HCT116 (cell line): ENCODE measurements around the gene LOXL1. TPM values are rescaled to one million over a fixed set of nuclear protein-coding genes. Genes with fewer than 3 reads are reported as not detected.

Source experiments
- ATAC-seq: fragments of 200-7000 bp; cut with Tn5 transposase; 2 replicates; pipeline ENCODE4 v1.9.1; 2020; ENCODE audit warnings: mild to moderate bottlenecking, moderate library complexity
- BruUV-seq: library from RNA; stranded (reverse); fragments of 400-500 nt; replicated peaks from 2 replicates; lab custom pipeline; 2021; lab: Mats Ljungman, UMichigan
- CTCF ChIA-PET: fragments of 300-600 bp; sonication (Branson Sonifier 250); formaldehyde crosslinking; loops from one replicate; lab custom pipeline; 2021; ENCODE audit warnings: antibody characterized with exemption; lab: Charles Lee
- POLR2A ChIA-PET: fragments of 300-600, 350-600 bp; sonication (Branson Sonifier 250); formaldehyde crosslinking; loops from one replicate; lab custom pipeline; 2021; ENCODE audit warnings: antibody characterized with exemption; lab: Charles Lee
- RAD21 ChIA-PET, 2 experiments: fragments of 300-600 bp; sonication (Branson Sonifier 250); formaldehyde crosslinking; loops; one replicate each; lab custom pipeline; 2023; ENCODE audit warnings: low total read pairs in 2 of 2; ENCODE audit not compliant: uncharacterized antibody in 2 of 2, unreplicated experiment in 2 of 2, low non-redundant PET in 1 of 2; lab: Charles Lee
- DNase-seq: peaks from one replicate; pipeline ENCODE4 v3.0.0-alpha.2; 2010; ENCODE audit warnings: low read depth, low spot score
- H2AFZ ChIP-seq: fragments of 200-600 bp; shearing (Covaris generic), sonication (generic); 2 replicates; pipeline ENCODE4 v1.6.1; 2017; ENCODE audit warnings: low read depth, mixed run types, mixed read lengths, antibody characterized with exemption, low read length; ENCODE audit not compliant: poor library complexity, severe bottlenecking
- H3K27ac ChIP-seq: 2 replicates; pipeline ENCODE4 v1.5.1; 2012; ENCODE audit warnings: low read depth, low read length
- H3K27me3 ChIP-seq: fragments of 200-600 bp; sonication (generic); 2 replicates; pipeline ENCODE4 v1.6.1; 2016; ENCODE audit warnings: mixed run types, low read length, mixed read lengths; ENCODE audit not compliant: insufficient read depth
- H3K36me3 ChIP-seq, 2 experiments: fragments of 200-500 bp in 1 of 2; fragments of 200-600 bp in 1 of 2; sonication (Bioruptor generic) in 1 of 2; sonication (generic) in 1 of 2; 2 replicates each; pipeline versions ENCODE4 v1.5.1 to v1.6.1; 2014 to 2016; ENCODE audit warnings: low read length in 2 of 2, inconsistent platforms in 1 of 2, mixed read lengths in 1 of 2, mixed run types in 1 of 2; ENCODE audit not compliant: insufficient read depth in 2 of 2, control insufficient read depth in 1 of 2
- H3K4me1 ChIP-seq, 2 experiments: fragments of 200-600 bp in 1 of 2; sonication (generic) in 1 of 2; 2 replicates each; pipeline versions ENCODE4 v1.5.1 to v1.6.1; 2012 to 2017; ENCODE audit warnings: low read length in 2 of 2, inconsistent platforms in 1 of 2, mild to moderate bottlenecking in 1 of 2, mixed read lengths in 1 of 2, mixed run types in 1 of 2, moderate library complexity in 1 of 2; ENCODE audit not compliant: insufficient read depth in 2 of 2, control insufficient read depth in 1 of 2
- H3K4me2 ChIP-seq: fragments of 200-600 bp; sonication (generic); 2 replicates; pipeline ENCODE4 v1.6.1; 2017; ENCODE audit warnings: mixed run types, low read length, mixed read lengths
- H3K4me3 ChIP-seq, 2 experiments: fragments of 200-600 bp in 1 of 2; sonication (generic) in 1 of 2; replicated peaks in 1 of 2; 2 replicates each; pipeline ENCODE4 v1.5.1; 2011 to 2016; ENCODE audit warnings: low read length in 2 of 2, control low read depth in 1 of 2, low read depth in 1 of 2, mild to moderate bottlenecking in 1 of 2, mixed read lengths in 1 of 2, mixed run types in 1 of 2
- H3K79me2 ChIP-seq: fragments of 200-600 bp; sonication (generic); 2 replicates; pipeline ENCODE4 v1.6.1; 2017; ENCODE audit warnings: mild to moderate bottlenecking, mixed run types, low read length, moderate library complexity, mixed read lengths; ENCODE audit not compliant: insufficient read depth
- H3K9ac ChIP-seq: fragments of 200-600 bp; sonication (generic); 2 replicates; pipeline ENCODE4 v1.6.1; 2016; ENCODE audit warnings: low read length, mixed read lengths
- H3K9me2 ChIP-seq: fragments of 200-600 bp; sonication (generic), shearing (Covaris generic); 2 replicates; pipeline ENCODE4 v1.6.1; 2017; ENCODE audit warnings: mixed run types, mild to moderate bottlenecking, moderate library complexity; ENCODE audit not compliant: insufficient read depth
- H3K9me3 ChIP-seq, 2 experiments: fragments of 200-500 bp in 1 of 2; fragments of 200-600 bp in 1 of 2; sonication (Bioruptor generic) in 1 of 2; sonication (generic) in 1 of 2; 2 replicates each; pipeline ENCODE4 v1.6.1; 2014 to 2017; ENCODE audit warnings: low read length in 2 of 2, mixed read lengths in 2 of 2, inconsistent platforms in 1 of 2, low read depth in 1 of 2, mild to moderate bottlenecking in 1 of 2, mixed run types in 1 of 2, moderate library complexity in 1 of 2; ENCODE audit not compliant: control insufficient read depth in 1 of 2, insufficient read depth in 1 of 2
- H4K20me1 ChIP-seq: fragments of 200-600 bp; sonication (generic), shearing (Covaris generic); 2 replicates; pipeline ENCODE4 v1.6.1; 2017; ENCODE audit warnings: mixed run types, mild to moderate bottlenecking, moderate library complexity; ENCODE audit not compliant: insufficient read depth
- ELF1 ChIP-seq: IDR thresholded peaks from 2 replicates; pipeline ENCODE4 v1.6.1; 2012; ENCODE audit warnings: low read depth, borderline replicate concordance
- FOSL1 ChIP-seq: IDR thresholded peaks from 2 replicates; pipeline ENCODE4 v1.6.1; 2012; ENCODE audit warnings: low read depth
- POLR2A ChIP-seq: IDR thresholded peaks from 2 replicates; pipeline ENCODE4 v1.7.0; 2011; ENCODE audit warnings: borderline replicate concordance; ENCODE audit not compliant: insufficient read depth, insufficient read length; ENCODE audit errors: extremely low read depth
- POLR2AphosphoS5 ChIP-seq: IDR thresholded peaks from 2 replicates; pipeline ENCODE4 v1.6.1; 2011; ENCODE audit warnings: mild to moderate bottlenecking, low read depth, low read length, moderate library complexity
- SRF ChIP-seq: IDR thresholded peaks from 2 replicates; pipeline ENCODE4 v1.6.1; 2012; ENCODE audit warnings: low read depth
- intact Hi-C: fragments of 100-400 bp; cut with micrococcal nuclease; formaldehyde crosslinking; loops from 2 replicates; pipeline ENCODE4 v1.10.0; 2022
- total RNA-seq: library from RNA; stranded (reverse); gene quantifications from one replicate; pipeline ENCODE4 v1.2.1, GENCODE V29; 2021; ENCODE audit not compliant: unreplicated experiment
- TF ChIP-seq, protein P1 (sequence below): IDR thresholded peaks from 2 replicates; pipeline ENCODE4 v1.6.1; 2012; ENCODE audit warnings: low read depth
- TF ChIP-seq, protein P2 (sequence below): IDR thresholded peaks from 2 replicates; pipeline ENCODE4 v1.6.1; 2012
- TF ChIP-seq, protein P3 (sequence below): IDR thresholded peaks from 2 replicates; pipeline ENCODE4 v1.6.1; 2011; ENCODE audit warnings: mild to moderate bottlenecking, low read length, moderate library complexity; ENCODE audit not compliant: insufficient replicate concordance; ENCODE audit errors: extremely low read depth

Gene LOXL1
- total RNA-seq, 1 experiment from 2014 or later = 14.9 TPM

DNA sequence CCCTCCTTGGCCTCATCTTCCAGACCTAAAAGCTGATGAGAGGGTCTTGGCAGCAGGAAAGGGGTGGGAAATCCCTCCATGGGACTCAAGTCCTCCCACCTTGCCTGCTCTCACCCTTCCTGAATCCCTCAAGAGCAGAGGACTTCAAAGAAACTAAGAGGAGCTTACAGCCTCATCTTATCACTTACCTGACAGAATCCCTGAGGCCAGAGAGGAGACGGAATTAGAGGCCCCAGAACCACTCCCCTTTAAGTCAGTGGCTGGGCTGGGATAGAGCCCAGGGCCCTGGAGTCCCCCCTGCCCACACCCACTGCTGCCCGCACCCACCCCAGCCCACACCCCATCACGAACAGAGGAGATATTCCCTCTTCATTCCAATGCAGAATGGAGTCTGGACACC lies 15.2 kb downstream of the LOXL1 start:
- H3K9me2 ChIP-seq = no peaks in the 10 kb centered on the region
- no peaks in the 10 kb centered on the region for H3K36me3 ChIP-seq
- ChIA-PET RAD21 (no interaction called here), POLR2A (no interaction called here), CTCF (no interaction called here)
- H3K9me3 ChIP-seq = no peaks in the 10 kb centered on the region
- DNase-seq = no peak
- TF ChIP-seq ELF1 (no peak), POLR2AphosphoS5 (no peak)
- TF ChIP-seq, protein P1, sequence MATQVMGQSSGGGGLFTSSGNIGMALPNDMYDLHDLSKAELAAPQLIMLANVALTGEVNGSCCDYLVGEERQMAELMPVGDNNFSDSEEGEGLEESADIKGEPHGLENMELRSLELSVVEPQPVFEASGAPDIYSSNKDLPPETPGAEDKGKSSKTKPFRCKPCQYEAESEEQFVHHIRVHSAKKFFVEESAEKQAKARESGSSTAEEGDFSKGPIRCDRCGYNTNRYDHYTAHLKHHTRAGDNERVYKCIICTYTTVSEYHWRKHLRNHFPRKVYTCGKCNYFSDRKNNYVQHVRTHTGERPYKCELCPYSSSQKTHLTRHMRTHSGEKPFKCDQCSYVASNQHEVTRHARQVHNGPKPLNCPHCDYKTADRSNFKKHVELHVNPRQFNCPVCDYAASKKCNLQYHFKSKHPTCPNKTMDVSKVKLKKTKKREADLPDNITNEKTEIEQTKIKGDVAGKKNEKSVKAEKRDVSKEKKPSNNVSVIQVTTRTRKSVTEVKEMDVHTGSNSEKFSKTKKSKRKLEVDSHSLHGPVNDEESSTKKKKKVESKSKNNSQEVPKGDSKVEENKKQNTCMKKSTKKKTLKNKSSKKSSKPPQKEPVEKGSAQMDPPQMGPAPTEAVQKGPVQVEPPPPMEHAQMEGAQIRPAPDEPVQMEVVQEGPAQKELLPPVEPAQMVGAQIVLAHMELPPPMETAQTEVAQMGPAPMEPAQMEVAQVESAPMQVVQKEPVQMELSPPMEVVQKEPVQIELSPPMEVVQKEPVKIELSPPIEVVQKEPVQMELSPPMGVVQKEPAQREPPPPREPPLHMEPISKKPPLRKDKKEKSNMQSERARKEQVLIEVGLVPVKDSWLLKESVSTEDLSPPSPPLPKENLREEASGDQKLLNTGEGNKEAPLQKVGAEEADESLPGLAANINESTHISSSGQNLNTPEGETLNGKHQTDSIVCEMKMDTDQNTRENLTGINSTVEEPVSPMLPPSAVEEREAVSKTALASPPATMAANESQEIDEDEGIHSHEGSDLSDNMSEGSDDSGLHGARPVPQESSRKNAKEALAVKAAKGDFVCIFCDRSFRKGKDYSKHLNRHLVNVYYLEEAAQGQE = no peak
- no peaks in the 10 kb centered on the region for H3K27me3 ChIP-seq
- H3K4me3 ChIP-seq = no peak overlapping the region
- no TSS peak for BruUV-seq
- H3K79me2 ChIP-seq = no peaks in the 10 kb centered on the region
- H3K4me2 ChIP-seq = no peak overlapping the region
- no peak overlapping the region for H2AFZ ChIP-seq
- no peak for ATAC-seq
- H4K20me1 ChIP-seq = no peaks in the 10 kb centered on the region
- H3K27ac ChIP-seq = no peak overlapping the region
- intact Hi-C loops = no loop called here
- no peak overlapping the region for H3K9ac ChIP-seq
- peaks cover 0 to 18% of the 10 kb centered on the region in 2 experiments; a peak in 2 of 4 replicates for H3K4me1 ChIP-seq

DNA sequence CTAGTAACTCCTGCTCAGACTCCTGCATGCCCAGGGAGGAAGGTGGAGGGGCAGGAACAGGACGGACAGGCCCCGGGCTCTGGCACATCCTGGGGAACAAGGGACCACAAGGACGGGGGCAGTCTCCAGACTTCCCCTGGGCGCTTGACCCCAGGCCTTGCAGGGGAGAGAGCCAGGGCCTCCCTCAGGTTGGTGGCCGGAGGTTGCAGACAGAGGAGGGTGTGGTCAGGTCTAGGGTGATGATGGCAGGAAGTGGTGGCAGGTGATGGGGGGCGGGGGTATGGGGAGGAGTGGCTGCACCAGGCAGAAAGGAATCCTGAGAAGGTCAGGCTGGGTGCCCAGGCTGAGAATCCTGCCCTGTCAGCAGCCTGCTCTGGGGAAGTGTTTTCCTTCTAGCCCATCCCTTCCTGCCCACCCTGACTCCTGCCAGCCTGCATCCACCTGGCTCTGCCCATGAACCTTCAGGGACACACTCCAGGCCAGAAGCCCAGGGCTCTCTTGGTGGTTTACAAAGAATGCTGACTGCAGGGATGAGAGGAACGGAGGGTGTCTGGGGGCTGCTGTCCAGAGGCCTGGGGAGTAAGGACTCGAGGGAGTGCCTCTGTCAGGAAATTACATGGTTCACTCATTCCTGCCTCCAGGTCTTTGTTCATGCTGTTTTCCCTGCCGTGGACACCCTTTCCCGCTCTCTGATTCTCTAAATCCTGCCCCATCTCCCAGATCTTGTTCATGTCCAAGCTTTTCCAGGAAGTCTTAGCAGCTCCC lies 15.8 kb downstream of the LOXL1 start:
- Histone ChIP-seq H3K4me1 (peaks cover 0 to 18% of the 10 kb centered on the region in 2 experiments; a peak in 2 of 4 replicates), H3K9me2 (no peaks in the 10 kb centered on the region), H3K27ac (no peak overlapping the region), H2AFZ (no peak overlapping the region), H3K9ac (no peak overlapping the region), H3K36me3 (no peaks in the 10 kb centered on the region), H3K27me3 (no peaks in the 10 kb centered on the region), H3K4me2 (no peak overlapping the region), H4K20me1 (no peaks in the 10 kb centered on the region), H3K4me3 (no peak overlapping the region), H3K9me3 (no peaks in the 10 kb centered on the region), H3K79me2 (no peaks in the 10 kb centered on the region)
- intact Hi-C loops = no loop called here
- ChIA-PET CTCF (no interaction called here), RAD21 (no interaction called here), POLR2A (no interaction called here)
- ATAC-seq (peak; percentile 44; the same call in 1 of the 2 replicates), DNase-seq (no peak)
- BruUV-seq = no TSS peak
- TF ChIP-seq, protein P2, sequence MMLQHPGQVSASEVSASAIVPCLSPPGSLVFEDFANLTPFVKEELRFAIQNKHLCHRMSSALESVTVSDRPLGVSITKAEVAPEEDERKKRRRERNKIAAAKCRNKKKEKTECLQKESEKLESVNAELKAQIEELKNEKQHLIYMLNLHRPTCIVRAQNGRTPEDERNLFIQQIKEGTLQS = no peak
- TF ChIP-seq, protein P1 = no peak
- TF ChIP-seq SRF (no peak), POLR2A (no peak), FOSL1 (no peak)
- TF ChIP-seq, protein P3, sequence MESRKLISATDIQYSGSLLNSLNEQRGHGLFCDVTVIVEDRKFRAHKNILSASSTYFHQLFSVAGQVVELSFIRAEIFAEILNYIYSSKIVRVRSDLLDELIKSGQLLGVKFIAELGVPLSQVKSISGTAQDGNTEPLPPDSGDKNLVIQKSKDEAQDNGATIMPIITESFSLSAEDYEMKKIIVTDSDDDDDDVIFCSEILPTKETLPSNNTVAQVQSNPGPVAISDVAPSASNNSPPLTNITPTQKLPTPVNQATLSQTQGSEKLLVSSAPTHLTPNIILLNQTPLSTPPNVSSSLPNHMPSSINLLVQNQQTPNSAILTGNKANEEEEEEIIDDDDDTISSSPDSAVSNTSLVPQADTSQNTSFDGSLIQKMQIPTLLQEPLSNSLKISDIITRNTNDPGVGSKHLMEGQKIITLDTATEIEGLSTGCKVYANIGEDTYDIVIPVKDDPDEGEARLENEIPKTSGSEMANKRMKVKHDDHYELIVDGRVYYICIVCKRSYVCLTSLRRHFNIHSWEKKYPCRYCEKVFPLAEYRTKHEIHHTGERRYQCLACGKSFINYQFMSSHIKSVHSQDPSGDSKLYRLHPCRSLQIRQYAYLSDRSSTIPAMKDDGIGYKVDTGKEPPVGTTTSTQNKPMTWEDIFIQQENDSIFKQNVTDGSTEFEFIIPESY = no peak
